ENCODE data around the gene RBM12. TPM values are rescaled to one million over a fixed set of nuclear protein-coding genes. Genes with fewer than 3 reads are reported as not detected.

Gene RBM12
- polyA plus RNA-seq, 4 donors: 6.9 to 61.6 (median 12.6) TPM

GRCh38 chr20:35617397-35618262 is 47.1 kb downstream of the RBM12 start:
- Histone ChIP-seq H3K4me3 (ENCODE audit: low read depth in 1 of 3, low read length in 3 of 3) (peak overlapping the region in 2 of 3 donors; percentile 3 to 53), H3K27ac (ENCODE audit: low read depth in 1 of 3, low read length in 2 of 3) (peak overlapping the region in 1 of 3 donors; percentile 86), H3K4me1 (ENCODE audit: control insufficient read depth in 3 of 3, insufficient read depth in 2 of 3, low read depth in 1 of 3, low read length in 2 of 3) (peaks cover 0 to 32% (median 2%) of the 10 kb centered on the region in 3 donors), H3K9me3 (ENCODE audit: control insufficient read depth in 2 of 2, insufficient read depth in 1 of 2, low read depth in 1 of 2, low read length in 1 of 2) (no peaks in the 10 kb centered on the region), H3K36me3 (ENCODE audit: control insufficient read depth in 3 of 3, insufficient read depth in 2 of 3, low read depth in 1 of 3, low read length in 3 of 3) (peaks cover 0 to 3% (median 0%) of the 10 kb centered on the region in 3 donors), H3K27me3 (ENCODE audit: control insufficient read depth in 3 of 3, insufficient read depth in 3 of 3, low read length in 3 of 3) (peaks cover 0 to 22% (median 0%) of the 10 kb centered on the region in 3 donors)
- FAIRE-seq: no peak
- WGBS, 3 donors: 5 to 8% (median 8%) methylated on average over 19 to 22 of the region's 22 CpGs
- DNase-seq: peak; percentile 34 to 60

- peak overlapping the region in 1 of 3 donors; percentile 86 for H3K27ac ChIP-seq (ENCODE audit: low read depth in 1 of 3, low read length in 2 of 3)
- DNase-seq: peak; percentile 85 to 100
- WGBS, 3 donors: 2 to 3% (median 2%) methylated on average over 52 to 57 of the region's 57 CpGs
- H3K4me1 ChIP-seq (ENCODE audit: control insufficient read depth in 3 of 3, insufficient read depth in 2 of 3, low read depth in 1 of 3, low read length in 2 of 3): peaks cover 0 to 32% (median 2%) of the 10 kb centered on the region in 3 donors
- H3K9me3 ChIP-seq (ENCODE audit: control insufficient read depth in 2 of 2, insufficient read depth in 1 of 2, low read depth in 1 of 2, low read length in 1 of 2): no peaks in the 10 kb centered on the region
- H3K4me3 ChIP-seq (ENCODE audit: low read depth in 1 of 3, low read length in 3 of 3): peak overlapping the region; percentile 30 to 53 (median 34)
- FAIRE-seq: no peak
- peaks cover 0 to 22% (median 0%) of the 10 kb centered on the region in 3 donors for H3K27me3 ChIP-seq (ENCODE audit: control insufficient read depth in 3 of 3, insufficient read depth in 3 of 3, low read length in 3 of 3)
- H3K36me3 ChIP-seq (ENCODE audit: control insufficient read depth in 3 of 3, insufficient read depth in 2 of 3, low read depth in 1 of 3, low read length in 3 of 3): peaks cover 0 to 3% (median 0%) of the 10 kb centered on the region in 3 donors
Measured at GRCh38 chr20:35616465-35617396, 48.0 kb downstream of the RBM12 start.

DNA sequence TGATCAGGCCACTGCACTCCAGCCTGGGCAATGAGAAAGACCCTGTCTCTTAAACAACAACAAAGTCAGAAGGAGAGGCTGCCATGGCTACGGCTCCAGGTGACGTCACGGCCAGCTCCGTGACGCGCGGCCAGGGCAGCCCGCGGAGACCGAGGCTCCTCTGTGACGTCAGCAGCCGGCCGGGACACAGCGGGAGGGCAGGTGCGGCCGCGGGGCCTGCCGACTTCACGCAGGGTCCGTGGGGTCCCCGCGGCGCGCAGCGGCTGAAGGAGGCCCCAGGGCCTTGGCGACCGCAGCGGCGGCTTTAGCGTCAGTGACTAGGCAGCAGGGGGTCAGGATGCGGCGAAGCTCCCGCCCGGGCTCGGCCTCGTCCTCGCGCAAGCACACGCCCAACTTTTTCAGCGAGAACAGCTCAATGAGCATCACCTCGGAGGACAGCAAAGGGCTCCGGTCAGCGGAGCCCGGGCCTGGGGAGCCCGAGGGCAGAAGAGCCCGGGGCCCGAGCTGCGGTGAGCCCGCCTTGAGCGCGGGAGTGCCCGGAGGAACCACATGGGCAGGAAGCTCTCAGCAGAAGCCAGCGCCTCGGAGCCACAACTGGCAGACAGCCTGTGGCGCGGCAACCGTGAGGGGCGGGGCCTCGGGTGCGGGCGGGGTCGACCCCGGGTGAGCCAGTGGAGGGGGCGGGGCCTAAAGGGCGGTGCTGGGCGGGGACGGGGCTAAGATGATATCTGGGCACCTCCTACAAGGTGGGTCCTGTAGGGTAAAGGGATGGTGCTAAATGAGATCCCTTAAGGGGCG is 48.8 kb downstream of the RBM12 start, which contains the start of gene SPAG4:
TSS of gene SPAG4 (plus strand) at position 163 of the 798 bp plus-strand sequence. CDS start at position 338, 175 bp downstream.
- peaks cover 0 to 3% (median 0%) of the 10 kb centered on the region in 3 donors for H3K36me3 ChIP-seq (ENCODE audit: control insufficient read depth in 3 of 3, insufficient read depth in 2 of 3, low read depth in 1 of 3, low read length in 3 of 3)
- 0 to 1% (median 1%) methylated on average over 65 to 68 of the region's 68 CpGs for WGBS, 3 donors

GRCh38 chr20:35611482-35611881 is 53.2 kb downstream of the RBM12 start:
- no peak for FAIRE-seq
- H3K9me3 ChIP-seq (ENCODE audit: control insufficient read depth in 2 of 2, insufficient read depth in 1 of 2, low read depth in 1 of 2, low read length in 1 of 2): no peaks in the 10 kb centered on the region
- no peak for DNase-seq
- H3K27ac ChIP-seq (ENCODE audit: low read depth in 1 of 3, low read length in 2 of 3): peak overlapping the region in 1 of 3 donors; percentile 62
- H3K4me1 ChIP-seq (ENCODE audit: control insufficient read depth in 3 of 3, insufficient read depth in 2 of 3, low read depth in 1 of 3, low read length in 2 of 3): peaks cover 0 to 5% (median 0%) of the 10 kb centered on the region in 3 donors
- 87 to 99% (median 92%) methylated on average over 2 of the region's 2 CpGs for WGBS, 3 donors
- no peak overlapping the region for H3K4me3 ChIP-seq (ENCODE audit: low read depth in 1 of 3, low read length in 3 of 3)
- no peaks in the 10 kb centered on the region for H3K27me3 ChIP-seq (ENCODE audit: control insufficient read depth in 3 of 3, insufficient read depth in 3 of 3, low read length in 3 of 3)
- H3K36me3 ChIP-seq (ENCODE audit: control insufficient read depth in 3 of 3, insufficient read depth in 2 of 3, low read depth in 1 of 3, low read length in 3 of 3): no peaks in the 10 kb centered on the region

More for the DNA sequence above, 48.8 kb downstream of the RBM12 start, which contains the start of gene SPAG4:
- Histone ChIP-seq H3K9me3 (ENCODE audit: control insufficient read depth in 2 of 2, insufficient read depth in 1 of 2, low read depth in 1 of 2, low read length in 1 of 2) (no peaks in the 10 kb centered on the region), H3K27ac (ENCODE audit: low read depth in 1 of 3, low read length in 2 of 3) (peak within 1 kb of the TSS; percentile 69 to 99 (median 77)), H3K4me3 (ENCODE audit: low read depth in 1 of 3, low read length in 3 of 3) (peak within 1 kb of the TSS; percentile 42 to 53 (median 45)), H3K4me1 (ENCODE audit: control insufficient read depth in 3 of 3, insufficient read depth in 2 of 3, low read depth in 1 of 3, low read length in 2 of 3) (peaks cover 0 to 32% (median 2%) of the 10 kb centered on the region in 3 donors), H3K27me3 (ENCODE audit: control insufficient read depth in 3 of 3, insufficient read depth in 3 of 3, low read length in 3 of 3) (peaks cover 0 to 22% (median 0%) of the 10 kb centered on the region in 3 donors)
- FAIRE-seq: no peak
- peak; percentile 54 to 96 for DNase-seq

DNA sequence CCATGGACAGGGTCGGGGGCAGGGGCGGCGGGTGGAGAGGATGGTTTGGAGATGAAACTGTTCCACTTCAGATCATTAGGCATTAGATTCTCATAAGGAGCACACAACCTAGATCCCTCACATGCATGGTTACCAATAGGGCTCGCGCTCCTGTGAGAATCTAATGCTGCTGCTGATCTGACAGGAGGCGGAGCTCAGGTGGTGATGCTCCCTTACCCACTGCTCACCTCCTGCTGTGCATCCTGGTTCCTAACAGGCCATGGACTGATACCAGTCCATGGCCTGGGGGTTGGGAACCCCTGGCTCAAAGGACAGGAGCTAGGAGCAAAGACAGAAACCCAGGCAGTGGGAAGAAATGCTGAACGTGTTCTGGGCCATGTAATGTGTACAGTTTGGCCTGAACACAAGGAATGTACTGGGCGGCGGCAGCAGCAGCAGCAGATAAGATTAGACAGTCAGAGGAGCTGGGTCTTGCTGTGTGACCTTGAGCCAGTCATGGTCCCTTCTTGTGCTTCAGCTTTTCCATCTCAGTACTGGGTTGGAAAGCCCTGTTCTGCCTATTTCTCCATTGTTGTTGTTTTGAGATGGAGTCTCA is 53.8 kb downstream of the RBM12 start:
- no peak for FAIRE-seq
- peak overlapping the region in 1 of 3 donors; percentile 62 for H3K27ac ChIP-seq (ENCODE audit: low read depth in 1 of 3, low read length in 2 of 3)

GRCh38 chr20:35607003-35607735 is 57.5 kb downstream of the RBM12 start:
- Histone ChIP-seq H3K27me3 (ENCODE audit: control insufficient read depth in 3 of 3, insufficient read depth in 3 of 3, low read length in 3 of 3) (peaks cover 0 to 4% (median 0%) of the 10 kb centered on the region in 3 donors), H3K27ac (ENCODE audit: low read depth in 1 of 3, low read length in 2 of 3) (peak overlapping the region in 1 of 3 donors; percentile 50), H3K4me3 (ENCODE audit: low read depth in 1 of 3, low read length in 3 of 3) (no peak overlapping the region), H3K9me3 (ENCODE audit: control insufficient read depth in 2 of 2, insufficient read depth in 1 of 2, low read depth in 1 of 2, low read length in 1 of 2) (no peaks in the 10 kb centered on the region), H3K36me3 (ENCODE audit: control insufficient read depth in 3 of 3, insufficient read depth in 2 of 3, low read depth in 1 of 3, low read length in 3 of 3) (no peaks in the 10 kb centered on the region), H3K4me1 (ENCODE audit: control insufficient read depth in 3 of 3, insufficient read depth in 2 of 3, low read depth in 1 of 3, low read length in 2 of 3) (peaks cover 0 to 4% (median under 1%) of the 10 kb centered on the region in 3 donors)
- no peak for FAIRE-seq
- DNase-seq: no peak
- WGBS, 3 donors: 67 to 73% (median 68%) methylated on average over 14 of the region's 14 CpGs

More for the DNA sequence above, 53.8 kb downstream of the RBM12 start:
- Histone ChIP-seq H3K36me3 (ENCODE audit: control insufficient read depth in 3 of 3, insufficient read depth in 2 of 3, low read depth in 1 of 3, low read length in 3 of 3) (no peaks in the 10 kb centered on the region), H3K4me3 (ENCODE audit: low read depth in 1 of 3, low read length in 3 of 3) (no peak overlapping the region), H3K9me3 (ENCODE audit: control insufficient read depth in 2 of 2, insufficient read depth in 1 of 2, low read depth in 1 of 2, low read length in 1 of 2) (no peaks in the 10 kb centered on the region), H3K4me1 (ENCODE audit: control insufficient read depth in 3 of 3, insufficient read depth in 2 of 3, low read depth in 1 of 3, low read length in 2 of 3) (peaks cover 0 to 3% (median 0%) of the 10 kb centered on the region in 3 donors), H3K27me3 (ENCODE audit: control insufficient read depth in 3 of 3, insufficient read depth in 3 of 3, low read length in 3 of 3) (no peaks in the 10 kb centered on the region)
- DNase-seq: peak in 1 of 2 donors; percentile 69
- WGBS, 3 donors: 71 to 84% (median 83%) methylated on average over 9 of the region's 9 CpGs

DNA sequence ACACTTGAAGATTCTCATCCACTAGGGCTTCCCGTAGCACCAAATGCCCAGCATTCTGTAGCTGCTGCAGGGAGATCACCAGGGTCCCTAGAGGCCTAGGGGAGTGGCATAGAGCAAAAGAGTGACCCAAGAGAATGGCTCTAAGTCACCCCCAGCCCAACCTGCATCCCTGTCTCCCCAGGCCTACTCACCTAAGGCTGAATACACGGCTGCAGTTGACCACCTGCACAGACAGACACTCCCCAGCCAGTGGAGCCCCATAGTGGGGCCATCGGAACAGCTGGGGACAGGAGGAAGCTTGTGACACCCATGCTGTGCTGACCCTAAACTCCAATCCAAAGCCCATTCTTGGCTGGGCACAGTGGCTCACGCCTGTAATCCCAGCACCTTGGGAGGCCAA is 58.6 kb downstream of the RBM12 start:
- Histone ChIP-seq H3K4me1 (ENCODE audit: control insufficient read depth in 3 of 3, insufficient read depth in 2 of 3, low read depth in 1 of 3, low read length in 2 of 3) (peaks cover 1 to 10% (median 2%) of the 10 kb centered on the region in 3 donors), H3K4me3 (ENCODE audit: low read depth in 1 of 3, low read length in 3 of 3) (no peak overlapping the region), H3K27me3 (ENCODE audit: control insufficient read depth in 3 of 3, insufficient read depth in 3 of 3, low read length in 3 of 3) (peaks cover 0 to 13% (median 0%) of the 10 kb centered on the region in 3 donors), H3K9me3 (ENCODE audit: control insufficient read depth in 2 of 2, insufficient read depth in 1 of 2, low read depth in 1 of 2, low read length in 1 of 2) (no peaks in the 10 kb centered on the region), H3K27ac (ENCODE audit: low read depth in 1 of 3, low read length in 2 of 3) (peak overlapping the region in 1 of 3 donors; percentile 71), H3K36me3 (ENCODE audit: control insufficient read depth in 3 of 3, insufficient read depth in 2 of 3, low read depth in 1 of 3, low read length in 3 of 3) (no peaks in the 10 kb centered on the region)
- WGBS, 3 donors: 85 to 94% (median 88%) methylated on average over 4 of the region's 4 CpGs
- DNase-seq: no peak
- no peak for FAIRE-seq

Data from small intestine (tissue), 7 donors.